Endothelial cell of umbilical vein (primary cell): ENCODE results near the gene ERCC2. TPM values are rescaled to one million over a fixed set of nuclear protein-coding genes. Genes with fewer than 3 reads are reported as not detected.

ENCODE experiments used
- BruUV-seq: library from RNA; stranded (reverse); fragments of 400-500 nt; replicated peaks from 2 replicates; lab custom pipeline; 2021; lab: Mats Ljungman, UMichigan
- CTCF ChIA-PET: fragments of 300-600, 350-600 bp; sonication (Branson Sonifier 250); formaldehyde crosslinking; loops from one replicate; lab custom pipeline; 2021; ENCODE audit warnings: antibody characterized with exemption, inconsistent platforms; lab: Charles Lee
- POLR2A ChIA-PET: fragments of 300-600, 350-600 bp; sonication (Branson Sonifier 250); formaldehyde crosslinking; loops from one replicate; lab custom pipeline; 2021; ENCODE audit warnings: antibody characterized with exemption, inconsistent platforms; lab: Charles Lee
- DNase-seq: peaks from one replicate; pipeline ENCODE4 v3.0.0-alpha.2; 2011; ENCODE audit warnings: low read depth, low spot score
- FAIRE-seq: peaks from 2 replicates; lab custom pipeline; 2011; peaks lifted over from hg19 to GRCh38; lab: Jason Lieb, UNC
- H2AFZ ChIP-seq: 2 replicates; pipeline ENCODE4 v1.6.0; 2012; ENCODE audit warnings: low read depth, low read length, control low read depth, inconsistent platforms
- H3K27ac ChIP-seq: 2 replicates; pipeline ENCODE4 v1.5.1; 2011; ENCODE audit warnings: low read depth, mild to moderate bottlenecking, control low read depth, low read length, moderate library complexity; ENCODE audit not compliant: insufficient read depth
- H3K27me3 ChIP-seq, 2 experiments: 2 replicates each; pipeline versions ENCODE4 v1.6.0 to v1.6.1; 2011; ENCODE audit warnings: low read length in 2 of 2, mixed read lengths in 1 of 2; ENCODE audit not compliant: control insufficient read depth in 2 of 2, insufficient read depth in 2 of 2
- H3K36me3 ChIP-seq, 2 experiments: 2 replicates in 1 of 2; 3 replicates in 1 of 2; pipeline ENCODE4 v1.5.1; 2011; ENCODE audit warnings: low read length in 2 of 2, mild to moderate bottlenecking in 1 of 2, moderate library complexity in 1 of 2; ENCODE audit not compliant: control insufficient read depth in 2 of 2, insufficient read depth in 2 of 2; ENCODE audit errors: extremely low read depth in 1 of 2
- H3K4me1 ChIP-seq: 3 replicates; pipeline ENCODE4 v1.5.1; 2011; ENCODE audit warnings: mild to moderate bottlenecking, low read length; ENCODE audit not compliant: control insufficient read depth, insufficient read depth; ENCODE audit errors: extremely low read depth
- H3K4me2 ChIP-seq: 2 replicates; pipeline ENCODE4 v1.6.1; 2011; ENCODE audit warnings: low read length, control low read depth, mixed read lengths; ENCODE audit not compliant: insufficient read depth
- H3K4me3 ChIP-seq, 3 experiments: fragments of 200-600 bp in 1 of 3; sonication (generic), shearing (Covaris generic) in 1 of 3; replicated peaks in 1 of 3; 2 replicates each; pipeline ENCODE4 v1.5.1; 2011 to 2016; ENCODE audit warnings: control low read depth in 3 of 3, low read length in 3 of 3, mild to moderate bottlenecking in 2 of 3, inconsistent platforms in 1 of 3, low read depth in 1 of 3, moderate library complexity in 1 of 3; ENCODE audit not compliant: insufficient read depth in 1 of 3
- H3K79me2 ChIP-seq: 2 replicates; pipeline ENCODE4 v1.6.0; 2012; ENCODE audit warnings: low read length, inconsistent platforms; ENCODE audit not compliant: control insufficient read depth, insufficient read depth
- H3K9ac ChIP-seq: replicated peaks from 2 replicates; pipeline ENCODE3; 2011; ENCODE audit warnings: low read length, control low read depth; ENCODE audit not compliant: insufficient read depth; ENCODE audit errors: extremely low read depth
- H3K9me1 ChIP-seq: replicated peaks from 3 replicates; pipeline ENCODE4 v1.6.0; 2011; ENCODE audit warnings: mild to moderate bottlenecking, low read length; ENCODE audit not compliant: control insufficient read depth, insufficient read depth; ENCODE audit errors: extremely low read depth
- H3K9me3 ChIP-seq: replicated peaks from 2 replicates; pipeline ENCODE4 v1.5.1; 2012; ENCODE audit warnings: low read length, inconsistent platforms; ENCODE audit not compliant: control insufficient read depth, insufficient read depth
- H4K20me1 ChIP-seq: replicated peaks from 2 replicates; pipeline ENCODE3; 2011; ENCODE audit warnings: mild to moderate bottlenecking, low read length; ENCODE audit not compliant: control insufficient read depth, insufficient read depth; ENCODE audit errors: extremely low read depth
- EZH2 ChIP-seq: IDR thresholded peaks from 2 replicates; pipeline ENCODE4 v1.6.1; 2012; ENCODE audit warnings: borderline replicate concordance, low read depth, mild to moderate bottlenecking, moderate library complexity, low read length, inconsistent platforms; ENCODE audit not compliant: severe bottlenecking
- FOS ChIP-seq: IDR thresholded peaks from 2 replicates; pipeline ENCODE4 v1.6.1; 2011; ENCODE audit warnings: mild to moderate bottlenecking, low read length, moderate library complexity, borderline replicate concordance; ENCODE audit not compliant: insufficient read depth
- GATA2 ChIP-seq: IDR thresholded peaks from 2 replicates; pipeline ENCODE4 v1.7.0; 2011; ENCODE audit warnings: low read depth, mild to moderate bottlenecking, moderate library complexity, mixed read lengths, low read length; ENCODE audit not compliant: insufficient read length, insufficient read depth
- JUN ChIP-seq: IDR thresholded peaks from 2 replicates; pipeline ENCODE4 v1.6.1; 2011; ENCODE audit warnings: borderline replicate concordance, low read depth; ENCODE audit not compliant: insufficient read length, insufficient read depth
- MYC ChIP-seq: IDR thresholded peaks from one replicate; pipeline ENCODE4 v1.6.1; 2011; ENCODE audit warnings: mild to moderate bottlenecking, low read depth, low read length
- POLR2A ChIP-seq: IDR thresholded peaks from 2 replicates; pipeline ENCODE4 v1.6.1; 2012; ENCODE audit warnings: low read depth, mild to moderate bottlenecking, control low read depth, low read length
- POLR2AphosphoS5 ChIP-seq: IDR thresholded peaks from 2 replicates; pipeline ENCODE4 v1.6.1; 2012; ENCODE audit warnings: low read depth, mild to moderate bottlenecking, control low read depth, low read length, moderate library complexity; ENCODE audit not compliant: insufficient read depth
- dilution Hi-C: fragments of 300-500 bp; cut with MboI; formaldehyde crosslinking; loops from one replicate; pipeline ENCODE4 v1.15.0; 2019; ENCODE audit warnings: low sequenced_read_pairs; ENCODE audit not compliant: extremely low pct_ligation_motif_present
- intact Hi-C: fragments of 100-400 bp; cut with micrococcal nuclease; formaldehyde crosslinking; loops from one replicate; pipeline ENCODE4 v1.10.0; 2022
- polyA plus RNA-seq, 4 experiments: library from polyadenylated mRNA; depleted of rRNA in 3 of 4; stranded (reverse) in 3 of 4; unstranded in 1 of 4; fragments of >200 nt; gene quantifications; 2 replicates each; pipeline versions ENCODE4 v1.2.1 to v1.2.3, GENCODE V29; 2011 to 2012; ENCODE audit warnings: missing spikeins in 1 of 4
- total RNA-seq: library from RNA; stranded (reverse); gene quantifications from 2 replicates; pipeline ENCODE4 v1.2.3, GENCODE V29; 2021
- TF ChIP-seq, protein P1 (sequence below): IDR thresholded peaks from 2 replicates; pipeline ENCODE4 v1.6.1; 2011; ENCODE audit not compliant: insufficient read depth, insufficient read length
- TF ChIP-seq, protein P2 (sequence below), 2 donors: IDR thresholded peaks; 1 replicate in 1 of 2; 2 replicates in 1 of 2; pipeline ENCODE4 v1.5.1; 2011; ENCODE audit warnings: low read length in 2 of 2, mild to moderate bottlenecking in 2 of 2, moderate library complexity in 2 of 2, control low read depth in 1 of 2, inconsistent platforms in 1 of 2, low read depth in 1 of 2; ENCODE audit not compliant: insufficient read depth in 1 of 2; ENCODE audit errors: extremely low read depth in 1 of 2

ERCC2 gene
- total and polyA plus RNA-seq, 2 donors (not counting 3 experiments of a cell fraction or from before 2014, with no cell fraction given), result 59.9 to 61.8 TPM

DNA sequence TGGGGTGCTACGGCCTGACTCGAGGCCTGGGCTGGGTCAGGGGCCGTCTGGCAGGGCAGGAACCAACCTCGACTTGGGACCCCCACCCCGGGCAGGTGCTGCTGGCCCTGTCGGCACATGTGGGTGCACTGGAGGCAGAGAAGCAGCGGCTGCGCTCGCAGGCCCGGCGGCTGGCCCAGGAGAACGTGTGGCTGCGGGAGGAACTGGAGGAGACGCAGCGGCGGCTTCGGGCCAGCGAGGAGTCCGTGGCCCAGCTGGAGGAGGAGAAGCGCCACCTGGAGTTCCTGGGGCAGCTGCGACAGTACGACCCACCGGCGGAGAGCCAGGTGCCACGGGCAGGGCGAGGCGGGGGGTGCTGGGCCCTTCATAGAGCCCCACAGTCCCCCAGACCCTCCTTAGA is 23.9 kb downstream of the ERCC2 start:
- dilution Hi-C loops, result no loop called here
- no peak for FAIRE-seq
- Histone ChIP-seq H3K9ac (no peak overlapping the region), H3K4me2 (no peak overlapping the region), H3K9me1 (no peaks in the 10 kb centered on the region), H3K27me3 (peaks cover 0 to 3% of the 10 kb centered on the region in 2 experiments), H4K20me1 (no peaks in the 10 kb centered on the region), H3K36me3 (peaks cover 0 to 5% of the 10 kb centered on the region in 2 experiments), H3K4me1 (no peaks in the 10 kb centered on the region), H3K4me3 (no peak overlapping the region), H2AFZ (no peak overlapping the region), H3K79me2 (no peaks in the 10 kb centered on the region), H3K9me3 (no peaks in the 10 kb centered on the region), H3K27ac (no peak overlapping the region)
- DNase-seq, result no peak
- intact Hi-C loops, result no loop called here
- BruUV-seq, result no TSS peak
- ChIA-PET CTCF (no interaction called here), POLR2A (no interaction called here)
- TF ChIP-seq FOS (no peak), GATA2 (no peak), EZH2 (no peak), POLR2AphosphoS5 (no peak), MYC (no peak), JUN (no peak), POLR2A (no peak)
- TF ChIP-seq, protein P1, sequence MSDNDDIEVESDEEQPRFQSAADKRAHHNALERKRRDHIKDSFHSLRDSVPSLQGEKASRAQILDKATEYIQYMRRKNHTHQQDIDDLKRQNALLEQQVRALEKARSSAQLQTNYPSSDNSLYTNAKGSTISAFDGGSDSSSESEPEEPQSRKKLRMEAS, result no peak
- TF ChIP-seq, protein P2, sequence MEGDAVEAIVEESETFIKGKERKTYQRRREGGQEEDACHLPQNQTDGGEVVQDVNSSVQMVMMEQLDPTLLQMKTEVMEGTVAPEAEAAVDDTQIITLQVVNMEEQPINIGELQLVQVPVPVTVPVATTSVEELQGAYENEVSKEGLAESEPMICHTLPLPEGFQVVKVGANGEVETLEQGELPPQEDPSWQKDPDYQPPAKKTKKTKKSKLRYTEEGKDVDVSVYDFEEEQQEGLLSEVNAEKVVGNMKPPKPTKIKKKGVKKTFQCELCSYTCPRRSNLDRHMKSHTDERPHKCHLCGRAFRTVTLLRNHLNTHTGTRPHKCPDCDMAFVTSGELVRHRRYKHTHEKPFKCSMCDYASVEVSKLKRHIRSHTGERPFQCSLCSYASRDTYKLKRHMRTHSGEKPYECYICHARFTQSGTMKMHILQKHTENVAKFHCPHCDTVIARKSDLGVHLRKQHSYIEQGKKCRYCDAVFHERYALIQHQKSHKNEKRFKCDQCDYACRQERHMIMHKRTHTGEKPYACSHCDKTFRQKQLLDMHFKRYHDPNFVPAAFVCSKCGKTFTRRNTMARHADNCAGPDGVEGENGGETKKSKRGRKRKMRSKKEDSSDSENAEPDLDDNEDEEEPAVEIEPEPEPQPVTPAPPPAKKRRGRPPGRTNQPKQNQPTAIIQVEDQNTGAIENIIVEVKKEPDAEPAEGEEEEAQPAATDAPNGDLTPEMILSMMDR (IDR thresholded peaks at IDR 0.05; ENCODE audit: extremely low read depth in 1 of 2, insufficient read depth in 1 of 2, low read depth in 1 of 2, low read length in 2 of 2), result no peak
